Fibroblast of lung (primary cell): ENCODE results near the gene LTBP1. TPM values are rescaled to one million over a fixed set of nuclear protein-coding genes. Genes with fewer than 3 reads are reported as not detected.
A peak's percentile ranks its signal among the peaks of the same experiment; 100 is the strongest.

Experiments used
- DNase-seq, 2 donors: peaks; one replicate each; pipeline versions ENCODE4 v3.0.0 to v3.0.0-alpha.2; 2010; ENCODE audit warnings: low read depth in 2 of 2
- H2AFZ ChIP-seq: 2 replicates; pipeline ENCODE4 v1.5.1; 2012; ENCODE audit warnings: low read length, control low read depth, inconsistent platforms
- H3K27ac ChIP-seq: 2 replicates; pipeline ENCODE4 v1.5.1; 2011; ENCODE audit warnings: low read length, control low read depth; ENCODE audit not compliant: insufficient read depth
- H3K27me3 ChIP-seq: 2 replicates; pipeline ENCODE4 v1.5.1; 2011; ENCODE audit warnings: mild to moderate bottlenecking, low read length; ENCODE audit not compliant: control insufficient read depth, insufficient read depth
- H3K36me3 ChIP-seq: 2 replicates; pipeline ENCODE4 v1.5.1; 2011; ENCODE audit warnings: low read length; ENCODE audit not compliant: control insufficient read depth, insufficient read depth
- H3K4me1 ChIP-seq: 2 replicates; pipeline ENCODE4 v1.5.1; 2011; ENCODE audit warnings: low read length; ENCODE audit not compliant: control insufficient read depth, insufficient read depth; ENCODE audit errors: extremely low read depth
- H3K4me2 ChIP-seq: 2 replicates; pipeline ENCODE4 v1.5.1; 2011; ENCODE audit warnings: low read length, control low read depth; ENCODE audit not compliant: insufficient read depth; ENCODE audit errors: extremely low read depth
- H3K4me3 ChIP-seq, 4 experiments: fragments of 200-600 bp in 1 of 4; sonication (generic) in 1 of 4; replicated peaks in 1 of 4; 2 replicates each; pipeline ENCODE4 v1.5.1; 2011 to 2016; ENCODE audit warnings: low read length in 4 of 4, low read depth in 3 of 4, mild to moderate bottlenecking in 3 of 4, control low read depth in 2 of 4, inconsistent platforms in 1 of 4, mixed read lengths in 1 of 4; ENCODE audit not compliant: insufficient read depth in 1 of 4; ENCODE audit errors: control extremely low read depth in 1 of 4
- H3K79me2 ChIP-seq: 2 replicates; pipeline ENCODE4 v1.5.1; 2012; ENCODE audit warnings: mild to moderate bottlenecking, low read length, inconsistent platforms; ENCODE audit not compliant: control insufficient read depth, insufficient read depth
- H3K9ac ChIP-seq: 2 replicates; pipeline ENCODE4 v1.5.1; 2011; ENCODE audit warnings: mild to moderate bottlenecking, low read length, control low read depth; ENCODE audit not compliant: insufficient read depth
- H3K9me3 ChIP-seq: 2 replicates; pipeline ENCODE4 v1.5.1; 2012; ENCODE audit warnings: low read depth, low read length; ENCODE audit not compliant: control insufficient read depth, insufficient read depth
- H4K20me1 ChIP-seq: 2 replicates; pipeline ENCODE4 v1.5.1; 2011; ENCODE audit warnings: low read length; ENCODE audit not compliant: control insufficient read depth, insufficient read depth; ENCODE audit errors: extremely low read depth
- CTCF ChIP-seq, 2 donors: IDR thresholded peaks in 1 of 2; conservative IDR thresholded peaks in 1 of 2; 1 replicate in 1 of 2; 2 replicates in 1 of 2; pipeline ENCODE4 v1.5.1; 2011 to 2012; ENCODE audit warnings: low read length in 2 of 2, control low read depth in 1 of 2, inconsistent platforms in 1 of 2, low read depth in 1 of 2, mild to moderate bottlenecking in 1 of 2
- EZH2 ChIP-seq: IDR thresholded peaks from 2 replicates; pipeline ENCODE4 v1.5.1; 2012; ENCODE audit warnings: low read length, control low read depth, mild to moderate bottlenecking; ENCODE audit errors: missing control alignments
- polyA plus RNA-seq, 2 donors: library from polyadenylated mRNA; depleted of rRNA in 1 of 2; stranded (reverse) in 1 of 2; unstranded in 1 of 2; fragments of >200 nt; gene quantifications; 2 replicates each; pipeline ENCODE4 v1.2.1, GENCODE V29; 2011 to 2012; ENCODE audit warnings: missing spikeins in 1 of 2
- total RNA-seq: library from RNA; depleted of rRNA; stranded (reverse); fragments of >200 nt; gene quantifications from 2 replicates; pipeline ENCODE4 v1.2.1, GENCODE V29; 2014

Gene LTBP1
- total and polyA plus RNA-seq, 2 donors (not counting 1 experiment from before 2014, with no cell fraction given) = 254 to 324 TPM

- Histone ChIP-seq H3K36me3 (peaks cover 3% of the 10 kb centered on the region), H2AFZ (no peak overlapping the region), H3K9ac (no peak overlapping the region), H3K4me1 (no peaks in the 10 kb centered on the region), H3K27me3 (no peaks in the 10 kb centered on the region), H3K27ac (no peak overlapping the region), H3K79me2 (no peaks in the 10 kb centered on the region), H4K20me1 (no peaks in the 10 kb centered on the region), H3K4me3 (no peak overlapping the region), H3K4me2 (no peak overlapping the region), H3K9me3 (no peaks in the 10 kb centered on the region)
- TF ChIP-seq CTCF (conservative IDR thresholded peaks at IDR 0.05 in 1 of 2, IDR thresholded peaks at IDR 0.05 in 1 of 2; ENCODE audit: low read depth in 1 of 2, low read length in 2 of 2) = no peak
- TF ChIP-seq EZH2 = no peak
- no peak for DNase-seq
Observed at GRCh38 chr2:33337981-33338380, 391.2 kb downstream of the LTBP1 start.

- Histone ChIP-seq H4K20me1 (no peaks in the 10 kb centered on the region), H2AFZ (no peak overlapping the region), H3K4me2 (no peak overlapping the region), H3K9ac (no peak overlapping the region), H3K4me3 (no peak overlapping the region), H3K36me3 (peaks cover 3% of the 10 kb centered on the region), H3K27me3 (no peaks in the 10 kb centered on the region), H3K79me2 (no peaks in the 10 kb centered on the region), H3K27ac (no peak overlapping the region), H3K9me3 (no peaks in the 10 kb centered on the region), H3K4me1 (no peaks in the 10 kb centered on the region)
- DNase-seq = no peak
- TF ChIP-seq EZH2 (no peak), CTCF (conservative IDR thresholded peaks at IDR 0.05 in 1 of 2, IDR thresholded peaks at IDR 0.05 in 1 of 2; ENCODE audit: low read depth in 1 of 2, low read length in 2 of 2) (no peak)
Observed at GRCh38 chr2:33339269-33339668, 392.5 kb downstream of the LTBP1 start.

- Histone ChIP-seq H3K27ac (no peak overlapping the region), H3K36me3 (peaks cover 3% of the 10 kb centered on the region), H3K4me1 (no peaks in the 10 kb centered on the region), H4K20me1 (no peaks in the 10 kb centered on the region), H3K4me3 (no peak overlapping the region), H2AFZ (no peak overlapping the region), H3K27me3 (no peaks in the 10 kb centered on the region), H3K9ac (no peak overlapping the region), H3K4me2 (no peak overlapping the region), H3K9me3 (no peaks in the 10 kb centered on the region), H3K79me2 (no peaks in the 10 kb centered on the region)
- TF ChIP-seq CTCF (conservative IDR thresholded peaks at IDR 0.05 in 1 of 2, IDR thresholded peaks at IDR 0.05 in 1 of 2; ENCODE audit: low read depth in 1 of 2, low read length in 2 of 2) (no peak), EZH2 (no peak)
- DNase-seq = peak in 1 of 2 donors; percentile 77
Observed at GRCh38 chr2:33340280-33340679, 393.5 kb downstream of the LTBP1 start.
